H9 (cell line): ENCODE data around the gene DGKG. TPM values are rescaled to one million over a fixed set of nuclear protein-coding genes. Genes with fewer than 3 reads are reported as not detected.

ENCODE experiments used
- DNase-seq: peaks from one replicate; pipeline ENCODE4 v3.0.0-alpha.2; 2017
- H2AFZ ChIP-seq: one replicate; pipeline ENCODE4 v1.6.1; 2013; ENCODE audit warnings: mild to moderate bottlenecking, low read length, control low read depth, moderate library complexity
- H2AK5ac ChIP-seq: 2 replicates; pipeline ENCODE4 v1.6.1; 2013; ENCODE audit warnings: low read length, control low read depth, mixed read lengths; ENCODE audit not compliant: insufficient read length
- H2BK120ac ChIP-seq: one replicate; pipeline ENCODE4 v1.6.1; 2013; ENCODE audit warnings: low read depth, mild to moderate bottlenecking, low read length, control low read depth, inconsistent platforms; ENCODE audit not compliant: poor library complexity, severe bottlenecking
- H2BK12ac ChIP-seq: 2 replicates; pipeline ENCODE4 v1.6.1; 2013; ENCODE audit warnings: low read length, control low read depth, mixed read lengths, low read depth; ENCODE audit not compliant: insufficient read length
- H2BK15ac ChIP-seq: 2 replicates; pipeline ENCODE4 v1.6.1; 2013; ENCODE audit warnings: low read depth, low read length, control low read depth
- H2BK20ac ChIP-seq: one replicate; pipeline ENCODE4 v1.6.1; 2013; ENCODE audit warnings: low read depth, mild to moderate bottlenecking, low read length, control low read depth, inconsistent platforms; ENCODE audit not compliant: poor library complexity, severe bottlenecking
- H2BK5ac ChIP-seq: 2 replicates; pipeline ENCODE4 v1.6.1; 2013; ENCODE audit warnings: low read length, control low read depth, mixed read lengths; ENCODE audit not compliant: insufficient read length
- H3K14ac ChIP-seq: 2 replicates; pipeline ENCODE4 v1.6.1; 2013; ENCODE audit warnings: low read length, control low read depth; ENCODE audit not compliant: insufficient read depth
- H3K18ac ChIP-seq: 2 replicates; pipeline ENCODE4 v1.6.1; 2013; ENCODE audit warnings: low read depth, mild to moderate bottlenecking, mixed read lengths, low read length, control low read depth; ENCODE audit not compliant: insufficient read length
- H3K23ac ChIP-seq: 2 replicates; pipeline ENCODE4 v1.6.1; 2013; ENCODE audit warnings: low read length, control low read depth, mixed read lengths, low read depth; ENCODE audit not compliant: insufficient read length
- H3K23me2 ChIP-seq: 2 replicates; pipeline ENCODE4 v1.6.1; 2013; ENCODE audit warnings: low read depth, mild to moderate bottlenecking, mixed read lengths, low read length, control low read depth; ENCODE audit not compliant: insufficient read length, poor library complexity, severe bottlenecking
- H3K27ac ChIP-seq: 2 replicates; pipeline ENCODE4 v1.5.1; 2013; ENCODE audit warnings: low read length, control low read depth, mixed read lengths, low read depth; ENCODE audit not compliant: insufficient read length
- H3K27me3 ChIP-seq: 2 replicates; pipeline ENCODE4 v1.6.1; 2013; ENCODE audit warnings: low read length, control low read depth, inconsistent platforms; ENCODE audit not compliant: insufficient read depth
- H3K4ac ChIP-seq: 2 replicates; pipeline ENCODE4 v1.6.1; 2013; ENCODE audit warnings: low read depth, mild to moderate bottlenecking, control low read depth, inconsistent platforms, low read length, moderate library complexity
- H3K4me1 ChIP-seq: 2 replicates; pipeline ENCODE4 v1.6.1; 2013; ENCODE audit warnings: low read length, control low read depth, inconsistent platforms; ENCODE audit not compliant: insufficient read depth
- H3K4me2 ChIP-seq: 2 replicates; pipeline ENCODE4 v1.6.1; 2013; ENCODE audit warnings: low read length, control low read depth, mixed read lengths; ENCODE audit not compliant: insufficient read length, insufficient read depth
- H3K56ac ChIP-seq: 2 replicates; pipeline ENCODE4 v1.6.1; 2013; ENCODE audit warnings: low read depth, mild to moderate bottlenecking, mixed read lengths, low read length, control low read depth; ENCODE audit not compliant: insufficient read length
- H3K79me1 ChIP-seq: 2 replicates; pipeline ENCODE4 v1.6.1; 2013; ENCODE audit warnings: low read depth, mild to moderate bottlenecking, moderate library complexity, low read length, control low read depth, inconsistent platforms; ENCODE audit not compliant: insufficient read depth, poor library complexity, severe bottlenecking
- H3K79me2 ChIP-seq: 2 replicates; pipeline ENCODE4 v1.6.1; 2013; ENCODE audit warnings: low read length, control low read depth, inconsistent platforms; ENCODE audit not compliant: insufficient read depth
- H3K9ac ChIP-seq: 2 replicates; pipeline ENCODE4 v1.6.1; 2013; ENCODE audit warnings: low read length, control low read depth, mixed read lengths; ENCODE audit not compliant: insufficient read length; ENCODE audit errors: extremely low read depth
- H3K9me3 ChIP-seq: one replicate; pipeline ENCODE4 v1.6.1; 2013; ENCODE audit warnings: low read depth, low read length, inconsistent platforms; ENCODE audit not compliant: control insufficient read depth
- H3T11ph ChIP-seq: one replicate; pipeline ENCODE4 v1.6.1; 2013; ENCODE audit warnings: mild to moderate bottlenecking, low read length, control low read depth, inconsistent platforms
- H4K20me1 ChIP-seq: one replicate; pipeline ENCODE4 v1.6.1; 2013; ENCODE audit not compliant: control insufficient read depth, insufficient read length, insufficient read depth
- H4K5ac ChIP-seq: 2 replicates; pipeline ENCODE4 v1.6.1; 2013; ENCODE audit warnings: low read depth, mild to moderate bottlenecking, mixed read lengths, low read length, control low read depth; ENCODE audit not compliant: insufficient read length
- H4K8ac ChIP-seq: replicated peaks from 2 replicates; pipeline ENCODE4 v1.6.1; 2013; ENCODE audit warnings: low read length, control low read depth, mixed read lengths, low read depth; ENCODE audit not compliant: insufficient read length
- H4K91ac ChIP-seq: 2 replicates; pipeline ENCODE4 v1.6.1; 2013; ENCODE audit warnings: low read depth, mild to moderate bottlenecking, moderate library complexity, mixed read lengths, low read length, control low read depth; ENCODE audit not compliant: insufficient read length
- H3K27ac Mint-ChIP-seq, 3 experiments: 2 replicates in 2 of 3; 3 replicates in 1 of 3; pipeline ENCODE4 v1.8.0; 2020 to 2021; ENCODE audit warnings: mixed read lengths in 3 of 3, mild to moderate bottlenecking in 1 of 3, moderate library complexity in 1 of 3
- H3K27me3 Mint-ChIP-seq: 2 replicates; pipeline ENCODE4 v1.8.0; 2021; ENCODE audit warnings: low read depth, mild to moderate bottlenecking, moderate library complexity, mixed read lengths
- H3K36me3 Mint-ChIP-seq, 3 experiments: 2 replicates in 2 of 3; 3 replicates in 1 of 3; pipeline ENCODE4 v1.8.0; 2020 to 2021; ENCODE audit warnings: low read depth in 3 of 3, mixed read lengths in 3 of 3; ENCODE audit not compliant: insufficient read depth in 1 of 3
- H3K4me1 Mint-ChIP-seq, 2 experiments: 2 replicates each; pipeline ENCODE4 v1.8.0; 2020; ENCODE audit warnings: mixed read lengths in 2 of 2
- H3K4me3 Mint-ChIP-seq, 2 experiments: 2 replicates in 1 of 2; 3 replicates in 1 of 2; pipeline ENCODE4 v1.8.0; 2020 to 2021; ENCODE audit warnings: mild to moderate bottlenecking in 2 of 2, mixed read lengths in 2 of 2, moderate library complexity in 1 of 2
- H3K9me3 Mint-ChIP-seq, 2 experiments: 2 replicates in 1 of 2; 3 replicates in 1 of 2; pipeline ENCODE4 v1.8.0; 2020; ENCODE audit warnings: mild to moderate bottlenecking in 2 of 2, mixed read lengths in 2 of 2, moderate library complexity in 1 of 2
- CTCF ChIP-seq: fragments of 200-600 bp; sonication (generic); conservative IDR thresholded peaks from 3 replicates; pipeline ENCODE4 v1.8.0; 2021; ENCODE audit warnings: antibody characterized with exemption, mild to moderate bottlenecking
- WGBS: extraction: QIAGEN DNeasy Blood & Tissue Kit; methylation state at CpG from one replicate; pipeline ENCODE4 v1.1.7; 2013; ENCODE audit warnings: missing lambda C conversion rate, low lambda C conversion rate, mixed read lengths; ENCODE audit not compliant: insufficient read length; ENCODE audit errors: extremely low coverage; 5-methylcytosine and 5-hydroxymethylcytosine counted together
- total RNA-seq: library from RNA; stranded (reverse); gene quantifications from 2 replicates; pipeline ENCODE4 v1.2.1, GENCODE V29; 2021

DGKG gene
- total RNA-seq, 1 experiment from 2014 or later = not detected

GRCh38 chr3:186124592-186124991, 237.4 kb downstream of the DGKG start:
- Histone ChIP-seq H3K9me3 (no peaks in the 10 kb centered on the region), H4K8ac (no peak overlapping the region), H3K27ac (no peak overlapping the region), H3K4me2 (no peak overlapping the region), H3K18ac (no peak overlapping the region), H3K23ac (no peak overlapping the region), H3K27me3 (no peaks in the 10 kb centered on the region), H3K9ac (no peak overlapping the region), H2BK12ac (no peak overlapping the region), H3K4ac (no peak overlapping the region), H3K79me2 (no peaks in the 10 kb centered on the region), H3K14ac (no peak overlapping the region), H3K56ac (no peak overlapping the region), H4K91ac (no peak overlapping the region), H2BK5ac (no peak overlapping the region), H4K20me1 (no peaks in the 10 kb centered on the region), H3K4me1 (peaks cover 10% of the 10 kb centered on the region; the same call in 1 of the 2 replicates), H2AK5ac (no peak overlapping the region), H2AFZ (no peak overlapping the region), H2BK20ac (no peak overlapping the region), H2BK15ac (no peak overlapping the region), H2BK120ac (no peak overlapping the region), H3T11ph (no peak overlapping the region), H3K23me2 (no peaks in the 10 kb centered on the region), H3K79me1 (no peaks in the 10 kb centered on the region), H4K5ac (no peak overlapping the region)
- Mint-ChIP-seq H3K27ac (peak overlapping the region in 1 of 3 experiments; percentile 59; a peak in 2 of 7 replicates), H3K4me3 (no peak overlapping the region), H3K4me1 (peaks cover 37 to 51% of the 10 kb centered on the region in 2 experiments), H3K36me3 (no peaks in the 10 kb centered on the region; a peak in 1 of 7 replicates), H3K9me3 (no peaks in the 10 kb centered on the region), H3K27me3 (peaks cover 65% of the 10 kb centered on the region)
- WGBS = no CpG with 5 or more reads among the region's 5 CpGs
- DNase-seq = no peak
- no peak for TF ChIP-seq CTCF
